ENCODE data around the gene KCND2.
"Not testable (repeated sequence)": the region's sequence is repeated elsewhere in the genome, so short reads cannot be mapped to it uniquely, and the experiment has no call there.

The KCND2 gene

GRCh38 chr7:120680985-120681384 is 408.0 kb downstream of the KCND2 start:
- no peak for TF ChIP-seq CTCF (IDR thresholded peaks at IDR 0.05; ENCODE audit: borderline replicate concordance, control extremely low read depth, extremely low read depth, insufficient read depth, missing control alignments)
- no peak for DNase-seq (ENCODE audit: low spot score)
- in situ Hi-C loops (cut with MboI; ENCODE audit: low sequenced_read_pairs, unreplicated experiment): no loop called here

- in situ Hi-C loops (cut with MboI; ENCODE audit: low sequenced_read_pairs, unreplicated experiment): no loop called here
- TF ChIP-seq CTCF (IDR thresholded peaks at IDR 0.05; ENCODE audit: borderline replicate concordance, control extremely low read depth, extremely low read depth, insufficient read depth, missing control alignments): no peak
- DNase-seq (ENCODE audit: low spot score): no peak
Measured at GRCh38 chr7:120684463-120684862, 411.5 kb downstream of the KCND2 start.

GRCh38 chr7:120691915-120692314 is 418.9 kb downstream of the KCND2 start:
- in situ Hi-C loops (cut with MboI; ENCODE audit: low sequenced_read_pairs, unreplicated experiment): no loop called here
- no peak for DNase-seq (ENCODE audit: low spot score)
- no peak for TF ChIP-seq CTCF (IDR thresholded peaks at IDR 0.05; ENCODE audit: borderline replicate concordance, control extremely low read depth, extremely low read depth, insufficient read depth, missing control alignments)

GRCh38 chr7:120695848-120696247 is 422.9 kb downstream of the KCND2 start:
- TF ChIP-seq CTCF (IDR thresholded peaks at IDR 0.05; ENCODE audit: borderline replicate concordance, control extremely low read depth, extremely low read depth, insufficient read depth, missing control alignments): no peak
- no peak for DNase-seq (ENCODE audit: low spot score)
- in situ Hi-C loops (cut with MboI; ENCODE audit: low sequenced_read_pairs, unreplicated experiment): no loop called here

- no peak for DNase-seq (ENCODE audit: low spot score)
- no peak for TF ChIP-seq CTCF (IDR thresholded peaks at IDR 0.05; ENCODE audit: borderline replicate concordance, control extremely low read depth, extremely low read depth, insufficient read depth, missing control alignments)
- in situ Hi-C loops (cut with MboI; ENCODE audit: low sequenced_read_pairs, unreplicated experiment): no loop called here
Measured at GRCh38 chr7:120700796-120701195, 427.8 kb downstream of the KCND2 start.

GRCh38 chr7:120702408-120702807 is 429.4 kb downstream of the KCND2 start:
- DNase-seq (ENCODE audit: low spot score); in situ Hi-C loops (cut with MboI; ENCODE audit: low sequenced_read_pairs, unreplicated experiment): not testable (repeated sequence)

- no peak for TF ChIP-seq CTCF (IDR thresholded peaks at IDR 0.05; ENCODE audit: borderline replicate concordance, control extremely low read depth, extremely low read depth, insufficient read depth, missing control alignments)
- in situ Hi-C loops (cut with MboI; ENCODE audit: low sequenced_read_pairs, unreplicated experiment): no loop called here
- DNase-seq (ENCODE audit: low spot score): no peak
Measured at GRCh38 chr7:120703585-120704240, 430.7 kb downstream of the KCND2 start.

Measured in GM13976 (cell line).